GM19351 (cell line): ENCODE data around the gene HGS.
"Not testable (repeated sequence)": the region's sequence is repeated elsewhere in the genome, so short reads cannot be mapped to it uniquely, and the experiment has no call there.

ENCODE experiments used
- ATAC-seq: cut with Tn5 transposase; IDR thresholded peaks from one replicate; pipeline ENCODE4 v1.9.1; 2021; ENCODE audit warnings: mild to moderate bottlenecking, moderate library complexity; ENCODE audit not compliant: unreplicated experiment

The HGS gene

DNA sequence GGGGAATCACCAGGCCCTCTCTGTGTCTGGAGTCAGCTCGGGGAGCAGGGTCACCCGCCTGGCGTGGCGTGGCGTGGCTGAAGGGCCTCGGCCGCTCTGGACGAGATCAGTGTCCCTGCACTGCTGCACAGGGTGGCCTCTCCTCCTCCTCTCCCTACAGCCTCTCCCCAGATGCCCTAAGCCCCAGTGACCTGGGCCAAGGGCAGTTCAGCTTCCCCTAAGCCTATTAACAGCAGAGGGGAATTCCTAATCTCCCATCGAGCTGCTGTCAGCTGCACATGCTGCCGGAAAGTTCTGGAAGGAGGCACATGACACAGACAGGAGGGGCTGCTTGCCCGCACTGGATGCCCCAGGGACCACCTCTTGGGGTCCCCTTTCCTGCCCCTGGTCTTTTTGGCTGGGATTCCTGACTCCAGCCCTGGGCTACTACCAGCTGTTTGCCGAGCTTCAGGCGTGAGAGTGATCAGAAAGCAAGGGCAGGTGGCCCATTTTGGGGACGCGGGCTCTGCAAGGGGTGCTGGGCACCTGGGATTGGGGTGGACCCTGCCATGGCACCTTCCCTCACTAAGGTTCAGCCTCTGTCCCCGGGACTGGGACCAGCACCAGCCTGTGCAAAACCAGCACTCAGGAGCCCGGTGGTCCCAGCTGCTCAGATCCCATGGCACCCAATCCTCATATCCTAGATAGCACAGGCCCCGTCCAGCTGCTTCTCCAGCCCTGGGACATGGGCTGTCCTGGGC lies 28.3 kb upstream of the HGS start:
- no peak for ATAC-seq

- no peak for ATAC-seq
These were observed 27.6 kb upstream of the HGS start, which contains the start of gene PDE6G for GRCh38 chr17:81656118-81656743. Gene PDE6G (minus strand): TSS chr17:81656542. CDS start chr17:81653305, 3,237 bp downstream.

DNA sequence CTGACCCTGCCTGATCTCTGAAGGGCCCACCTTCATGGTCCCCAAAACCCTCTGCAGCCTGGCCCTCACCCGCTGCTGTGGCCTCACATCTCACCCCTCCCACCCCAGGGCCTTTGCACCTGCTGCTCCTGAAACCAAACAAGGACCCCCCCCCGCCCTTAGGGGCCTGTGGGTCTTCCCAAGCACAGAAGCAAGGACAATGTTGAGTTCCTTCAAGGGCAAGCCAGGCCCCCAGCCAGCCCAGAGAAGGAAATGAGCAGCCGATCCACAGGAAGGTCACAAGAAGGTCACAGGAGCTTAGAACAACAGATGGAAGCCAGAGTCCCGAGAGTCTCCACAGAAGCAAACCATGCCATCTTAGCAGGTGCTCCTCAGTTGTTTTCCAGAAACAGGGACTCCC lies 27.0 kb upstream of the HGS start:
- no peak for ATAC-seq

DNA sequence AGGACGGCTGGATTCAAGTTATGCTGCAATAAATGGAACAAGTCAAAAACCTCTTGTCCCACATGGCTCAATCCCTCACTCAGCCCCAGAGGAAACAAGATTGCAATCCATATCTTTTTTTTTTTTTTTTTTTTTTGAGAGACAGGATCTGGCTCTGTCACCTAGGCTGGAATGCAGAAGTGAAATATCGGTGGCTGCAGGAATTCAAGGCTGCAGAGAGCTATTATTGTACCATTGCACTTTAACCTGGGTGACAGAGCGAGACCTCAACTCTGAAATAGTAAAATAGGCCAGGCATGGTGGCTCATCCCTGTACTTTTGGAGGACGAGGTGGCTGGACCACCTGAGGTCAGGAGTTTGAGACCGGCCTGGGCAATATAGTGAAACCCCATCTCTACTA lies 24.8 kb upstream of the HGS start:
- no peak for ATAC-seq

DNA sequence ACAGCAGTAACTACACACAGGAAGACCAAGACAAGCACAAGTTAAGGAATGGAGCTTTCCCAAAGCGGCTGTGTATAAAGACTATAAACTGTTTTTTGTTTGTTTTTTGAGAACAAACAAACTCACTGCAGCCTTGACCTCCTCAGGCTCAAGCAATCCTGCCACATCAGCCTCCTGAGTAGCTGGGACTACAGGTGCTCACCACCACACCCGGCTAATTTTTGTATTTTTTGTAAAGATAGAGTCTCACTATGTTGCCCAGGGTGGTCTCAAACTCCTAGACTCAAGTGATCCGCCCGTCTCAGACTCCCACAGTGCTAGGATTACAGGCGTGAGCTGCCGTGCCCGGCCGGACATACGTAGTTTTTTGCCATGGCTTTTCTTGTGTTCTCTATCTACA lies 23.4 kb upstream of the HGS start:
- no peak for ATAC-seq

GRCh38 chr17:81662002-81662401 lies 21.8 kb upstream of the HGS start:
- no peak for ATAC-seq

DNA sequence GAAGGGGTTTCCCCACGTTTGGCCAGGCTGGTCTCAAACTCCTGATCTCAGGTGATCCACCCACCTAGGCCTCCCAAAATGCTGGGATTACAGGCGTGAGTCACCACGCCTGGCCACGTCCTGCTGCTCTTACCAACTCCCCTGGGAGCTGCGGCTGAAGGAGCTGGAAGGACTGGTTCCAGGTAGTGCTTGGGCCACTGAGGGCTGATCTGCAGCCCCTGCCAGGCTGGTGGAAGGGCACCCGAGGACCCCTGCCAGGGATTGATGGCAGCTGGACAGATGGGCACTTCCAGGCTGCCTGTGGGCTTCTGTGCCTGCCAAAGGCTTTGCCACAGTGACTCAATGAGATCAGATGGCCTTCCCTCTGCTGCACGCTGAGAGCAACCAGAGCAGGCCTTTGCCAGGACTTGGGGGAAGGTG lies 19.8 kb upstream of the HGS start:
- no peak for ATAC-seq

GRCh38 chr17:81665205-81666091 lies 18.4 kb upstream of the HGS start:
- ATAC-seq = no peak

- ATAC-seq = no peak
These were observed 17.8 kb upstream of the HGS start for GRCh38 chr17:81666092-81666341.

GRCh38 chr17:81666342-81667191 lies 17.2 kb upstream of the HGS start, which contains the start of the genes CCDC137 and OXLD1:
Gene CCDC137 (plus strand): TSS chr17:81666737. CDS start chr17:81666767, 30 bp downstream.
Gene OXLD1 (minus strand): TSS chr17:81666605. CDS start chr17:81666577, 28 bp downstream.
- peak; percentile 88 for ATAC-seq

DNA sequence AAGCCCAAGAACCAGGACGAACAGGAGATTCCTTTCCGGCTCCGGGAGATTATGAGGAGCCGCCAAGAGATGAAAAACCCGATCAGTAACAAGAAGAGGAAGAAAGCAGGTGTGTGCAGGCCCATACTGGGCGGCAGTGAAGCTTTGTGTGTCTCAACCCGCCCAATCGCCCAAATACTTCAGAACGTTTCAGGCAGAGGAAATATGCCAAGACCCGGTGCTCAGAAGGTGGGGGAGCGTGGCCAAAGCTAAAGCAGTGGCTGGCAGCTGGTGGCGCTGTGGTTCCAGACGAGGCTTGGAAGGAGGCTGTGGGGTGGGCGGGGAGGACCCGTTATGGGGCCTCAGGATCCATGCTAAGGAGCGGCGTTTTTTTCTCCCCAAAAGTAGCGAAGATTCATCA lies 16.1 kb upstream of the HGS start:
- no peak for ATAC-seq

- no peak for ATAC-seq
These were observed 11.3 kb upstream of the HGS start for GRCh38 chr17:81672504-81672903.

DNA sequence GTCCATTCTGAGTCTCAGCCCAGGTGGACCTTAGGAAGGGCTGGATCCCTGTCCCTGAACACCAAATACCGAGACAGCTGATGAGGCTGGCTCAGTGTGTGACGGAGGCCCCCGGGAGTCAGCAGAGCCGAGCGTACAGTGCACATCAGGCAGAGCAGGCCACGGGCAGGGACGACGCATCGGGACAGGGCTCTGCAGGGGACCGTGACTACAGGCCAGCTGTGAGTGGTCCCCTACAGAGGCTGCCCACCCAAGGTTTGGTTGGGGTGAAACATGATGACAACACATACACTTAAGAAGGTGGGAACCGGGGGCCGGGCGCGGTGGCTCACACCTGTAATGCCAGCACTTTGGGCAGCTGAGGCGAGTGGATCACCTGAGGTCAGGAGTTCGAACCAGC lies 10.9 kb upstream of the HGS start:
- no peak for ATAC-seq

- ATAC-seq = no peak
These were observed 10.1 kb upstream of the HGS start for GRCh38 chr17:81673561-81674258.

DNA sequence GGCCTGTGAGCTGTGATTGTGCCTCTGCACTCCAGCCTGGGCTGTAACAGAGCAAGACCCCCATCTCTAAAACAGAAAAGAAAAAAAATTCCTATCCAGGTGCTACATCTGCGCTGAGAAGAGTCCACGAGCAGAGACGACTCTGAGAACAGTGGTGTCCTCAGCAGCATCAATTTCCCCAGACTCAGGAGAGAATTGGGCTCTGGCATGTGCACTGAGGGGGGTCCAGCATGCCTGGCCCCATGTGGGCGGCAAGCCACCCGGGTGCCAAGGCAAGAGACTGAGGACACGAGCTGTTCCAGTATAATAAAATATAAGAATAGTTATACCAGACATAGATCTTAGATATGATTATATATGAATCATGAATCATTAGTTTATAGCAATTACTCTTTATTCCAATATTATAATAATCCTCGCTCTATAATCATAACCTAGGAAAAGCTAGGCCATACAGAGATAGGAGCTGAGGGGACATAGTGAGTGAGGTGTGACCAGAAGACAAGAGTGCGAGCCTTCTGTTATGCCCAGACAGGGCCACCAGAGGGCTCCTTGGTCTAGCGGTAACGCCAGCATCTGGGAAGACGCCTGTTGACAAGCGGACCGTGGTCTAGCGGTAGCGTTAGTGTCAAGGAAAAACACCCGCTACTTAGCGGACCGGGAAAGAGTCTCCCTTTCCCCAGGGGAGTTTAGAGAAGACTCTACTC lies 8.1 kb upstream of the HGS start:
- not testable (repeated sequence) for ATAC-seq

DNA sequence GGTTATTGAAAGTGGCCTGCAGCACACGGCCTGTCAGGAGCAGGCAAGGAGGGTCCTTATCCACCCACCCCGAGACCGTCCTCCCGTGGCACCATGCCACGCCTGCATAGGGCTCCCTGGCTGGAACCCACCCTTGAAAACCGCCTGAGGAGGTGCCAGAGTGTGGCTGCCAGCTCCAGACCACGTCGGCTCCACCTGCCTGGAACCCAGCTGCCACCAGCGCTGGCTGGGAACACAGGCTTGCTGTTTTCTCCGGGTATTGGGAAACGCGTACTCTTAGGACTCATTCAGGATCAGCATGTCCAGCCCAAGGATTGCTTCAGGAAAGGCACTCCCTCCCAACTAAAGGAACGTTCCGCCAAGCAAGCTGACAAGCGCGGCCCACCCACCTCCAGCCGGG lies 6.9 kb upstream of the HGS start:
- ATAC-seq = no peak

GRCh38 chr17:81680150-81680549 lies 3.7 kb upstream of the HGS start:
- ATAC-seq = no peak

GRCh38 chr17:81681672-81682071 lies 2.1 kb upstream of the HGS start:
- ATAC-seq = no peak

DNA sequence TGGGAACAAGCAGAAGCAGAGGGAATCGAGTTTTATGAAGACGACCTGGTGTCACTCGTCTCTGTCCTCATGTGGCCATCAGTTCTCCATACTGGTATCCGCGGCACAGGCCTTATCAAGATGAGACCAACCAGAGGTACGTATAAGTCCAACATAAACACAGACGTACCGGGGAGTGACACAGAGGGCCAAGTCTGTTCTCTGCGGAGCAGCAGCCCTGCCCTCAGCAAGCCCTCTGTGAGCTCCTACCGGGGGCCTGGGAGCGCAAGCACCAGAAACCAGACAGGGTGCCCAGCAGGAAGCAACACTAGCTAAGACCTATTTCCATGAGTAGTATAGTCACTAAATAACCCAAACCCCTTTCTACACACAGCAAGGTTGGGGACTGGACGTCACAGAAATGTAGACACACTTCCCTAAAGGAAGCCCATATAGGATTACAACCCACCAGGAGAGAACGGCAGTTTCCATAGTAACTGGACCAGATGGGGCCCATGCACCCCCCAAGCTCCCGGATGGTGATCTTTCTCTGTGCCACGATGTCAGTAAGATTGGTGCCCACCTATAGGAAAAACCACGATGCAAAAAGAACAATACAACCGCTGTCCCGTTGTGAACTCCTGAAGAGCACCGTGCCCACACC lies 1.1 kb upstream of the HGS start:
- no peak for ATAC-seq
